Activated T-helper 1 cell treated with anti-CD3 and anti-CD28 coated beads, Interleukin-12 subunit alpha, Interleukin-12 subunit beta, Interleukin-2, Interleukin-4 antibody, amounts not matched to agents 30 ng/mL and 10 ng/mL and 1 ng/mL, durations not matched to agents 14 hours and 24 hours and 36 hours (primary cell): ENCODE data around the gene OTOP3. TPM values are rescaled to one million over a fixed set of nuclear protein-coding genes. Genes with fewer than 3 reads are reported as not detected.

Experiments
- DNase-seq: peaks from one replicate; pipeline ENCODE4 v3.0.0; 2021; ENCODE audit warnings: low spot score
- H3K27ac Mint-ChIP-seq: one replicate; pipeline ENCODE4 v1.8.0; 2021; ENCODE audit warnings: mild to moderate bottlenecking, mixed read lengths
- H3K27me3 Mint-ChIP-seq: one replicate; pipeline ENCODE4 v1.8.0; 2022; ENCODE audit warnings: mild to moderate bottlenecking, moderate library complexity, mixed read lengths; ENCODE audit not compliant: insufficient read depth
- H3K36me3 Mint-ChIP-seq: one replicate; pipeline ENCODE4 v1.8.0; 2021; ENCODE audit warnings: low read depth, mixed read lengths
- H3K4me1 Mint-ChIP-seq: one replicate; pipeline ENCODE4 v1.8.0; 2021; ENCODE audit warnings: low read depth, mixed read lengths
- H3K4me3 Mint-ChIP-seq: one replicate; pipeline ENCODE4 v1.8.0; 2021; ENCODE audit warnings: mild to moderate bottlenecking, moderate library complexity, mixed read lengths
- H3K9me3 Mint-ChIP-seq: one replicate; pipeline ENCODE4 v1.8.0; 2021; ENCODE audit warnings: mixed read lengths
- intact Hi-C: fragments of 100-400 bp; cut with micrococcal nuclease; formaldehyde crosslinking; loops from one replicate; pipeline ENCODE4 v1.15.1; 2024
- total RNA-seq: library from RNA; stranded (reverse); gene quantifications from 2 replicates; pipeline ENCODE4 v1.2.3, GENCODE V29; 2022

OTOP3 gene
- total RNA-seq, 1 donor from 2014 or later = not detected

DNA sequence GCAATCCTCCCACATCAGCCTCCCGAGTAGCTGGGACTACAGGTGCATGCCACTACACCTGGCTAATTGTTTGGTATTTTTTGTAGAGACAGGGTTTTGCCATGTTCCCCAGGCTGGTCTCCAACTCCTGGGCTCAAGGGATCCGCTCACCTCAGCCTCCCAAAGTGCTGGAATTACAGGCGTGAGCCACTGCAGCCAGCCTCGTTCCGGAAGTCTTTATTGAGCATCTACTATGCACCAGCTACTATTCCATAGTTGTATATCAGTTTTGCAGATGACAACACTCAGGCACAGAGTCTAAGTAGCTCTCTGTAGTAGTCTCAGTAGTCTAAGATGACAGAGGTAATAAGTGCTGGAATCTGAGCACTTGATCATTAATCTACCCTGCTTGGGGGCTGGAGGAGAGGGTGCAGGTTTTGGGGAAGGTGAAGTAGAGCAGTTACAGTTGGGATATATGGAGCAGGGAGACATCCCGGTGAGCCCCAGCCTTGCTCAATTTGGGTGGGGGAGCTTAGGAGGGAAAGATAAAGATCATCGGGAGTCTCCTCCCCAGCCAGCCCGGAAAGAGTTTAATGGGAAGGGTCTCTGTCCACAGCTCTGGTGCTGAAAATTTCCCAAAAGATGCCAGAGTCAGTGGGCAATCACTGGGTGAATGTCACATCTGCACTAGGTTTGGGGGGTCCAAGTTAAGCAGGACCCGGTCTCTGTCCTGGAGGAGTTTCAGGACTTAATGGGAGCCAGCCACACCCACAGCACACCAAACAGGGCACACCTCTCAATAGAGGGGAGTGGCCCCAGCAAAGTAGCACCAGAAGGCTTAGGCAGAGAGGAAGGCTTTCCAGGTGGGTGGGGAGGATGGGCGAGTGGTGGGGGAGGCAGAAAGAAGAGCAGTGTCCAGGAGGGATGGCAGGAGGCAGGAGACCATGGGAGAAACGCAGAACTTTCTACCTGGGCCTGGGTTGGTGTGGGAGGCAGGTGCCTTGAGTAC, 1.7 kb downstream of the OTOP3 start:
- DNase-seq = no peak
- no peaks in the 10 kb centered on the region for H3K9me3 Mint-ChIP-seq
- H3K4me3 Mint-ChIP-seq = no peak overlapping the region
- H3K36me3 Mint-ChIP-seq = no peaks in the 10 kb centered on the region
- H3K27me3 Mint-ChIP-seq = peaks cover 49% of the 10 kb centered on the region
- H3K27ac Mint-ChIP-seq = no peak overlapping the region
- intact Hi-C loops = no loop called here
- no peaks in the 10 kb centered on the region for H3K4me1 Mint-ChIP-seq

DNA sequence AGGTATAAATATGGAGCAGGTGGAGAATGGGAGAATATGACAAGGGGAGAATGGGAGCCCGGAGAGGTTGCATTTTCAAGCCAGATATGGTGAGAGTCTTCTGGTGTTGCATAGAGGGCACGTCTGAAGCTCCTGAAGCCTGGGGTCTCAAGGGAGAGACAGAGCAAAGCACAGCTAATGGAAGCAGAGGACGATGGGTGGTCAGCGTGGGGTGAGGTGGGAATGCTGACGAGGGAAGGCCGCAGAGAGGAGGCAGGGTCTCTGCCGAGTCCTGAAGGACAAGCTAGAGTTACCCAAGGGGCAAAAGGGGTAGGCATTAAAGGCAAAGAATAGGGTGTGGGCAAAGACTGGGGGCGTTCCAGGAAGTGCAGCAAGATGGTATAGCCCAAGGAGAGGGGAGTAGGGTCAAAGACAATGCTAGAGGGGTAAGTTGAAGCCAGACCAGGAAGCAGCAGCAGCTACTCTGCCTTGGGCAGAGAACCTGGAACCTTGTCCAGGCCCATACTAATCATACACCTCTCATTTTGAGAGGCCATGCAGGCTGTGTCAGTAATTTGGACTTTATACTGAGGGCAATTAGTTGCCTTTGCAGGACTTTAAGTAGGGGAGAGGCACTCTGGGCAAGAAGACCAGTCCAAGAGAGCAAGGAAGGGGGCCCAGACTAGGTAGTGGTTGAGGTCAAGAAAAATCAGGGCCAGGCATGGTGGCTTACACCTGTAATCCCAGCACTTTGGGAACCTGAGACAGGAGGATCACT, 2.7 kb downstream of the OTOP3 start:
- no peaks in the 10 kb centered on the region for H3K36me3 Mint-ChIP-seq
- no peak overlapping the region for H3K27ac Mint-ChIP-seq
- H3K27me3 Mint-ChIP-seq = peaks cover 41% of the 10 kb centered on the region
- intact Hi-C loops = no loop called here
- no peaks in the 10 kb centered on the region for H3K9me3 Mint-ChIP-seq
- DNase-seq = no peak
- H3K4me1 Mint-ChIP-seq = no peaks in the 10 kb centered on the region
- no peak overlapping the region for H3K4me3 Mint-ChIP-seq

DNA sequence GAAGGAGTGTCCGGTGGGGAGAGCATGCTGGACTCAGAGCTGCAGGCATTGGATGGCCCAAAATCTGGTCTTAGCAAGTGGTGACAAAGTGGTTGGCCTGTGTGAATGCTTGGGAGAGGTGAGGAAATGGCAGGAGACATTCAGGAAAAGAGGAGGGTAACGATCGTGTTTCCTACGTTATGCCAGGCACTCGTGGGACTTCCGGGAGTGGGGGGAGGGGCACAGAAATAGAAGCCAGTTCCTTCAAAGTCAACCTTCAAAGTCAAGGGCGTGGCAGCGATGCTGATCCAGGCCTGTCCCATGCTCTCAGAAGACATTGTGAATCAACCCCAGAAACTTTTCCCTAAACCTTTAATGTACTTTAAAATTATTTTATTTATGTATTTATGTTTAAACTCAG, 3.8 kb downstream of the OTOP3 start:
- Mint-ChIP-seq H3K27me3 (peaks cover 34% of the 10 kb centered on the region), H3K4me3 (no peak overlapping the region), H3K4me1 (no peaks in the 10 kb centered on the region), H3K9me3 (no peaks in the 10 kb centered on the region), H3K36me3 (no peaks in the 10 kb centered on the region), H3K27ac (no peak overlapping the region)
- no peak for DNase-seq
- intact Hi-C loops = no loop called here

- intact Hi-C loops = no loop called here
- peaks cover 37% of the 10 kb centered on the region for H3K27me3 Mint-ChIP-seq
- DNase-seq = no peak
- H3K9me3 Mint-ChIP-seq = no peaks in the 10 kb centered on the region
- H3K27ac Mint-ChIP-seq = no peak overlapping the region
- H3K4me1 Mint-ChIP-seq = no peaks in the 10 kb centered on the region
- H3K36me3 Mint-ChIP-seq = no peaks in the 10 kb centered on the region
- no peak overlapping the region for H3K4me3 Mint-ChIP-seq
Observed at GRCh38 chr17:74941128-74941725, 5.5 kb downstream of the OTOP3 start.

GRCh38 chr17:74943808-74944522, 8.3 kb downstream of the OTOP3 start:
- no peaks in the 10 kb centered on the region for H3K4me1 Mint-ChIP-seq
- no peak for DNase-seq
- intact Hi-C loops = no loop called here
- no peaks in the 10 kb centered on the region for H3K9me3 Mint-ChIP-seq
- H3K36me3 Mint-ChIP-seq = no peaks in the 10 kb centered on the region
- no peak overlapping the region for H3K27ac Mint-ChIP-seq
- H3K4me3 Mint-ChIP-seq = no peak overlapping the region
- H3K27me3 Mint-ChIP-seq = peaks cover 16% of the 10 kb centered on the region

DNA sequence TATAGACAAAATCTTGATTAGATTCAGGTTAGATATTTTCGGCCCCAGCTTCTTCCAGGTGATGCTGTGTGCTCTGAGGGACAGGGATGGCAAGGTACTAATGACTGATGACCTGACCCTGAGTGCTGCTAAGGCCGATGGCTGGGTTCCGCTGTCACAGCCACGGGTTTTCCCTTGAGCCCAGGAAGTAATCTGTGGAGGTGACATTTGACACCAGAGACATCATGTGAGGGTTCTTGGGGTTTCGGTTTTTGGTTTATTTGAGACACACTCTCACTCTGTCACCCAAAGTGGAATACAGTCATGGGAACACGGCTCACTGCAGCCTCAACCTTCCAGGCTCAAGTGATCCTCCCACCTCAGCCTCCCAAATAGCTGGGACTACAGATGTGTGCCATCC, 9.8 kb downstream of the OTOP3 start:
- no peak for DNase-seq
- Mint-ChIP-seq H3K27ac (no peak overlapping the region), H3K4me3 (no peak overlapping the region), H3K36me3 (no peaks in the 10 kb centered on the region), H3K27me3 (peaks cover 14% of the 10 kb centered on the region), H3K4me1 (no peaks in the 10 kb centered on the region), H3K9me3 (no peaks in the 10 kb centered on the region)
- intact Hi-C loops = no loop called here

- Mint-ChIP-seq H3K4me1 (no peaks in the 10 kb centered on the region), H3K36me3 (no peaks in the 10 kb centered on the region), H3K9me3 (no peaks in the 10 kb centered on the region), H3K27ac (no peak overlapping the region), H3K27me3 (peaks cover 14% of the 10 kb centered on the region), H3K4me3 (no peak overlapping the region)
- intact Hi-C loops = no loop called here
- no peak for DNase-seq
Observed at GRCh38 chr17:74946641-74947040, 10.9 kb downstream of the OTOP3 start.

- Mint-ChIP-seq H3K36me3 (no peaks in the 10 kb centered on the region), H3K4me3 (no peak overlapping the region), H3K27ac (no peak overlapping the region), H3K9me3 (no peaks in the 10 kb centered on the region), H3K4me1 (no peaks in the 10 kb centered on the region), H3K27me3 (peaks cover 9% of the 10 kb centered on the region)
- intact Hi-C loops = no loop called here
- no peak for DNase-seq
Observed at GRCh38 chr17:74947041-74947754, 11.5 kb downstream of the OTOP3 start.

GRCh38 chr17:74949455-74950115, 13.9 kb downstream of the OTOP3 start:
- DNase-seq = no peak
- Mint-ChIP-seq H3K4me3 (no peak overlapping the region), H3K4me1 (no peaks in the 10 kb centered on the region), H3K36me3 (no peaks in the 10 kb centered on the region), H3K27me3 (peaks cover 7% of the 10 kb centered on the region), H3K9me3 (no peaks in the 10 kb centered on the region), H3K27ac (no peak overlapping the region)
- intact Hi-C loops = no loop called here

DNA sequence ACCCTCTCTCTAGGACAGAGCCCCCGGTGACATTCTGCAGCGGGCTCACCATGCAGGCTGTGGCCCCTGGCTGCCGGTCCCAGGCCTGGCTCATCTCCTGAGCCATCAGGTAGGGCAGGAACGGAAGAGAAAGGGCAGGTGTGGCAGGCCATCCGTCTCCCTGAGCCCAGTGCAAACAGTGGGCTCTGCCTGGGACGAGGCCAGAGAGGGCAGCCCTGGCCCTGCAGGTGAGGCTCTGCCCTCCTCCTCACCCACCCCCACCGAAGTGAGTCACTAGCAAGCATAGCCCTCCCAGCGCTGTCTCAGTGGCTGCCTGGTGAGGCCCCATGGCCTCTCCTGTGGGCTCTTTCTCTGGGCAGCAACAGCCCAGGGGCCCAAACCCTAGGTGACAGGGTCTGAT, 14.5 kb downstream of the OTOP3 start:
- no peaks in the 10 kb centered on the region for H3K9me3 Mint-ChIP-seq
- H3K36me3 Mint-ChIP-seq = no peaks in the 10 kb centered on the region
- intact Hi-C loops = no loop called here
- H3K4me3 Mint-ChIP-seq = no peak overlapping the region
- DNase-seq = no peak
- no peak overlapping the region for H3K27ac Mint-ChIP-seq
- peaks cover 4% of the 10 kb centered on the region for H3K27me3 Mint-ChIP-seq
- no peaks in the 10 kb centered on the region for H3K4me1 Mint-ChIP-seq

DNA sequence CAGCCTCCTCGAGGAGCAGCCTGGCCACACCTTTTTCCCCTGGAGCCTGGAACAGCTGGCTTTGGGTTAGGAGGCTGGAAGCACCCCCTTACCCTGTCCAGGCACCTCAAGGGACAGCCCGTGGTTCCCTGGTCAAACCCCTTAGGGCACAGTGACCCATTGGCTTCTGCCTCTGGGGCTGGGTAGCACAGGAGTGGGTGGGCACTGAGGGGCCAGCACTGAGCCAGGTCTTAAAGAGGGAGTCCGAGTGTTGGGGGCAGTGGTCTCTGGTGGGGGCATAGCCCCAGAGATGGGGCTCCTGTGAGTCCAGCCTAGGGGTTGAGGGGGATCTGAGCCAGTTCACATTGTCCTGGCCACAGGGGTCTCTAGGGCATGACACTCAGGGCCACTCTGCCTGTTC, 15.4 kb downstream of the OTOP3 start:
- H3K4me1 Mint-ChIP-seq = no peaks in the 10 kb centered on the region
- H3K9me3 Mint-ChIP-seq = no peaks in the 10 kb centered on the region
- no peak overlapping the region for H3K27ac Mint-ChIP-seq
- no peak for DNase-seq
- no peaks in the 10 kb centered on the region for H3K27me3 Mint-ChIP-seq
- intact Hi-C loops = no loop called here
- no peak overlapping the region for H3K4me3 Mint-ChIP-seq
- H3K36me3 Mint-ChIP-seq = no peaks in the 10 kb centered on the region
